Measurements from ENCODE around the gene RBM33.

RBM33 gene

DNA sequence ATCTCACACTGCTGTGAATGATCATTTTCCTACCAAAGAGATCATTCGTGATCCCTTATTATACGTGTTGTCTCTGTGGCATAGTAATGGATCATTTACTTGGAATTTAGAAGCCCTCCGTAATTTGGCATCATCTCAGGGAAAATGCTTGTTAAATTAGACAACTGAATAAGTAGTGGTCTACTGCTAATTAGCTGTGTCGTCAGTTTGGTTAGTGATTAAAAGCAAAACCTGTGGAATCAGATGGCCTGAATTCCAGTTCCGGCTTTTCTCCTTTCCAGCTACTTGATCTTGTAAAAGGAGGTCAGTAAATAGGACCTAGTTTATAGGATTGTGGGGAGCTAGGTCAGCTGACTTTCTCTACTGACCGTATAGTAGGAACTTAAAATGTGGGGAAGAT lies 65.6 kb downstream of the RBM33 start:
- no peak overlapping the region for H3K9ac ChIP-seq
- TF ChIP-seq, protein P1, sequence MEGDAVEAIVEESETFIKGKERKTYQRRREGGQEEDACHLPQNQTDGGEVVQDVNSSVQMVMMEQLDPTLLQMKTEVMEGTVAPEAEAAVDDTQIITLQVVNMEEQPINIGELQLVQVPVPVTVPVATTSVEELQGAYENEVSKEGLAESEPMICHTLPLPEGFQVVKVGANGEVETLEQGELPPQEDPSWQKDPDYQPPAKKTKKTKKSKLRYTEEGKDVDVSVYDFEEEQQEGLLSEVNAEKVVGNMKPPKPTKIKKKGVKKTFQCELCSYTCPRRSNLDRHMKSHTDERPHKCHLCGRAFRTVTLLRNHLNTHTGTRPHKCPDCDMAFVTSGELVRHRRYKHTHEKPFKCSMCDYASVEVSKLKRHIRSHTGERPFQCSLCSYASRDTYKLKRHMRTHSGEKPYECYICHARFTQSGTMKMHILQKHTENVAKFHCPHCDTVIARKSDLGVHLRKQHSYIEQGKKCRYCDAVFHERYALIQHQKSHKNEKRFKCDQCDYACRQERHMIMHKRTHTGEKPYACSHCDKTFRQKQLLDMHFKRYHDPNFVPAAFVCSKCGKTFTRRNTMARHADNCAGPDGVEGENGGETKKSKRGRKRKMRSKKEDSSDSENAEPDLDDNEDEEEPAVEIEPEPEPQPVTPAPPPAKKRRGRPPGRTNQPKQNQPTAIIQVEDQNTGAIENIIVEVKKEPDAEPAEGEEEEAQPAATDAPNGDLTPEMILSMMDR (conservative IDR thresholded peaks at IDR 0.05; ENCODE audit: low read depth, low read length): no peak
- no peaks in the 10 kb centered on the region for H3K27me3 ChIP-seq (ENCODE audit: insufficient read depth, low read depth)
- peaks cover 5% of the 10 kb centered on the region; the same call in 1 of the 2 replicates for H4K20me1 ChIP-seq (ENCODE audit: insufficient read depth)
- peaks cover 23% of the 10 kb centered on the region; the same call in 1 of the 2 replicates for H3K79me2 ChIP-seq (ENCODE audit: insufficient read depth, low read depth)
- no peak overlapping the region for H3K4me3 ChIP-seq (IDR thresholded peaks at IDR 0.05; ENCODE audit: insufficient read depth, low read depth, low read length)
- H2AFZ ChIP-seq (ENCODE audit: low read depth): no peak overlapping the region
- H3K36me3 ChIP-seq (ENCODE audit: insufficient read depth): peaks cover 13% of the 10 kb centered on the region; the same call in 1 of the 2 replicates
- H3K4me1 ChIP-seq (ENCODE audit: low read depth, poor library complexity, severe bottlenecking): no peaks in the 10 kb centered on the region
- no peak overlapping the region for H3K4me2 ChIP-seq
- H3K27ac ChIP-seq: no peak overlapping the region

DNA sequence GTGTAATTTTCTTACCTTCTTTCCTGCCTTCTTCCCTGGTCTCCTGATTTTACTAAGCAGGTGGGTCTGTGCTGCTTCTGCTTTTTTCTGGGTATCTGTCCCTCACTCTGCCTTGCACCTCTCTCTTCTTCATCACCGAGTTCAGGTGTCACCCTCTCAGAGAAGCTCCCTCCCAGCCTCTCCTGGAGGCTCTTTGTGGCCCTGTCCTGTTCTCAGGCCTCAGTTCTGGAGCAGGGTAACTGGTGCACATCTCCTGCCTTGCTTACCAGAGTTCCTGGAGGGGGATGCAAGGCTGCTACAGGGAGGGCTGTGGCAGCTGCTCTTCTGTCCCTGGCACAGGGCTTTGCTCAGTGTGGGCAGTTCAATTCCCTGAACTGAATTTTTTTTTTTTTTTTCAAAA lies 66.1 kb downstream of the RBM33 start:
- Histone ChIP-seq H3K4me1 (ENCODE audit: low read depth, poor library complexity, severe bottlenecking) (no peaks in the 10 kb centered on the region), H3K9ac (no peak overlapping the region), H2AFZ (ENCODE audit: low read depth) (no peak overlapping the region), H3K4me3 (IDR thresholded peaks at IDR 0.05; ENCODE audit: insufficient read depth, low read depth, low read length) (no peak overlapping the region), H4K20me1 (ENCODE audit: insufficient read depth) (peaks cover 5% of the 10 kb centered on the region; the same call in 1 of the 2 replicates), H3K4me2 (no peak overlapping the region), H3K79me2 (ENCODE audit: insufficient read depth, low read depth) (peaks cover 23% of the 10 kb centered on the region; the same call in 1 of the 2 replicates), H3K27ac (no peak overlapping the region), H3K27me3 (ENCODE audit: insufficient read depth, low read depth) (no peaks in the 10 kb centered on the region), H3K36me3 (ENCODE audit: insufficient read depth) (peaks cover 13% of the 10 kb centered on the region; the same call in 1 of the 2 replicates)
- TF ChIP-seq, protein P1 (conservative IDR thresholded peaks at IDR 0.05; ENCODE audit: low read depth, low read length): no peak

DNA sequence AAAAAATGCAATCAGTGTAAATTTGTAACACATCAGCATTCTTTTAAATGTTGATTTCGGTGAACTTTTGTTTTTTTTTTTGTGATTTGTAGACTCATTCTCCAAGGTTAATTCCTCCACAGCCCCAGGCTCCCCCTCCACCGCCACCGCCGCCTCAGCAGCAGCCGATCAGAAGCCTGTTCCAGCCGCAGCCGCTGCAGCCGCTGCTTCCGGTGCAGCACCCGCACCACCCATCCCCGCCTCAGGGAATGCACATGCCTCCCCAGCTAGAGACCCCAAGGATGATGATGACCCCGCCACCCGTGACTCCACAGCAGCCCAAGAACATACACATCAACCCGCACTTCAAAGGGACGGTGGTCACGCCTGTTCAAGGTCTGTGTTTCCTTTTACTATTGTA lies 66.6 kb downstream of the RBM33 start:
- Histone ChIP-seq H3K27me3 (ENCODE audit: insufficient read depth, low read depth) (no peaks in the 10 kb centered on the region), H3K27ac (no peak overlapping the region), H3K4me1 (ENCODE audit: low read depth, poor library complexity, severe bottlenecking) (no peaks in the 10 kb centered on the region), H2AFZ (ENCODE audit: low read depth) (no peak overlapping the region), H3K36me3 (ENCODE audit: insufficient read depth) (peaks cover 13% of the 10 kb centered on the region; the same call in 1 of the 2 replicates), H3K4me3 (IDR thresholded peaks at IDR 0.05; ENCODE audit: insufficient read depth, low read depth, low read length) (no peak overlapping the region), H3K79me2 (ENCODE audit: insufficient read depth, low read depth) (peaks cover 23% of the 10 kb centered on the region; the same call in 1 of the 2 replicates), H3K9ac (no peak overlapping the region), H4K20me1 (ENCODE audit: insufficient read depth) (peaks cover 5% of the 10 kb centered on the region; the same call in 1 of the 2 replicates), H3K4me2 (no peak overlapping the region)
- TF ChIP-seq, protein P1 (conservative IDR thresholded peaks at IDR 0.05; ENCODE audit: low read depth, low read length): no peak

DNA sequence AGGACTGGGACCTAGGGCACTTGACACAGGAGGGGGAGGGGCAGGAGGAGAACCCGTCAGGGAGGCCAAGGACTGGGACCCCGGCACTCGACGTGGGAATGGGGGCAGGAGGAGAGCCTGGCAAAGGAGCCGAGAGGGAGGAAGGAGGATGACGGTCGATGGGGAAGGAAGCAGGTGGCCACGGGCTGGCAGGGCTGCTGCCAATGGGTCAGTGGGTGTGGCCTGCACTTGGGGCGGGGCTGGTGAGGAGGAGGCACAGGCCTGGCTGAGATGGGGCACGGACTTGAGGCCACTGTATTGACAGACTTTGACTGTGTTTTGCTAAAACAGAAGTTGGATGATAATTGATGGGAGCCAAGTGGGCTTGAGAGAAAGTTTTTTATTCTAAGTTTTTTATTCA lies 68.9 kb downstream of the RBM33 start:
- H3K4me2 ChIP-seq: no peak overlapping the region
- H2AFZ ChIP-seq (ENCODE audit: low read depth): no peak overlapping the region
- H3K4me3 ChIP-seq (IDR thresholded peaks at IDR 0.05; ENCODE audit: insufficient read depth, low read depth, low read length): no peak overlapping the region
- H3K36me3 ChIP-seq (ENCODE audit: insufficient read depth): peaks cover 8% of the 10 kb centered on the region; the same call in 1 of the 2 replicates
- H3K27ac ChIP-seq: no peak overlapping the region
- H3K9ac ChIP-seq: no peak overlapping the region
- TF ChIP-seq, protein P1 (conservative IDR thresholded peaks at IDR 0.05; ENCODE audit: low read depth, low read length): no peak
- peaks cover 17% of the 10 kb centered on the region; the same call in 1 of the 2 replicates for H3K79me2 ChIP-seq (ENCODE audit: insufficient read depth, low read depth)
- no peaks in the 10 kb centered on the region for H3K27me3 ChIP-seq (ENCODE audit: insufficient read depth, low read depth)
- H4K20me1 ChIP-seq (ENCODE audit: insufficient read depth): no peaks in the 10 kb centered on the region; the same call in 1 of the 2 replicates
- H3K4me1 ChIP-seq (ENCODE audit: low read depth, poor library complexity, severe bottlenecking): no peaks in the 10 kb centered on the region

All from KMS-11 (cell line).